NCI-H345 treated with DMSO at 0.1 percent for 48 hours (cell line): ENCODE results near the gene PSME3IP1.
"Not testable (repeated sequence)": the region's sequence is repeated elsewhere in the genome, so short reads cannot be mapped to it uniquely, and the experiment has no call there.

Source experiments
- DNase-seq: peaks from one replicate; lab custom pipeline; 2025; ENCODE audit not compliant: unreplicated experiment; lab: John Stamatoyannopoulos, UW

The PSME3IP1 gene, protein sequence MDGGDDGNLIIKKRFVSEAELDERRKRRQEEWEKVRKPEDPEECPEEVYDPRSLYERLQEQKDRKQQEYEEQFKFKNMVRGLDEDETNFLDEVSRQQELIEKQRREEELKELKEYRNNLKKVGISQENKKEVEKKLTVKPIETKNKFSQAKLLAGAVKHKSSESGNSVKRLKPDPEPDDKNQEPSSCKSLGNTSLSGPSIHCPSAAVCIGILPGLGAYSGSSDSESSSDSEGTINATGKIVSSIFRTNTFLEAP

DNA sequence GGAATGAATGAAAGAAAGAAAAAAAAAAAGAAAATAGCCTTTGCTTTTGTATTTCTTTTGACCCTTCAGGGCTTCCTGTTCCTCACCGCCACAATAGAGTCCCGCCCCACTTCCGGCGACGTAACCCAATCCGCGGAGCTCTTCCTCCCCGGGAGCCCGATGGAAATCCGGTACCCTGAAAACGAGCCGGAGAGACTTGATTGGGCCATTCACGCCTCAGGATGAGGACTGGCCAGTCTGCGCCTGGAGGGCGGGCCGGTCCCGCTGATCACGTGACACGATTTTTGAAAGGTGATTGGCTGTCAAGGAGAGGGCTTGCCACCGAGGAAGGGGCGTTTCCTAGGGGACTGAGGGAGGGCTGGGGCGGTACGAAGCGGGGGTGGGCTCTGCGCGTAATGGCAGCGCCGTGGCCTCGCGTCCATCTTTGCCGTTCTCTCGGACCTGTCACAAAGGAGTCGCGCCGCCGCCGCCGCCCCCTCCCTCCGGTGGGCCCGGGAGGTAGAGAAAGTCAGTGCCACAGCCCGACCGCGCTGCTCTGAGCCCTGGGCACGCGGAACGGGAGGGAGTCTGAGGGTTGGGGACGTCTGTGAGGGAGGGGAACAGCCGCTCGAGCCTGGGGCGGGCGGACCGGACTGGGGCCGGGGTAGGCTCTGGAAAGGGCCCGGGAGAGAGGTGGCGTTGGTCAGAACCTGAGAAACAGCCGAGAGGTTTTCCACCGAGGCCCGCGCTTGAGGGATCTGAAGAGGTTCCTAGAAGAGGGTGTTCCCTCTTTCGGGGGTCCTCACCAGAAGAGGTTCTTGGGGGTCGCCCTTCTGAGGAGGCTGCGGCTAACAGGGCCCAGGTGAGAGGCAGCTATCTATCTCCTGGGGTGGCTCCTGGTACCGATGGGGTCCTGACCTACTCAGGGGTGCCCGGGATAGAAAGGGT, at the start of gene PSME3IP1, which contains the start of gene RSPRY1:
Gene PSME3IP1 (minus strand): TSS at position 95 of the 927 bp plus-strand sequence. CDS start 12,185 bp downstream, outside the sequence.
Gene RSPRY1 (plus strand): TSS at position 385 of the 927 bp plus-strand sequence. CDS start 18,330 bp downstream, outside the sequence.
- DNase-seq: peak; percentile 93

DNA sequence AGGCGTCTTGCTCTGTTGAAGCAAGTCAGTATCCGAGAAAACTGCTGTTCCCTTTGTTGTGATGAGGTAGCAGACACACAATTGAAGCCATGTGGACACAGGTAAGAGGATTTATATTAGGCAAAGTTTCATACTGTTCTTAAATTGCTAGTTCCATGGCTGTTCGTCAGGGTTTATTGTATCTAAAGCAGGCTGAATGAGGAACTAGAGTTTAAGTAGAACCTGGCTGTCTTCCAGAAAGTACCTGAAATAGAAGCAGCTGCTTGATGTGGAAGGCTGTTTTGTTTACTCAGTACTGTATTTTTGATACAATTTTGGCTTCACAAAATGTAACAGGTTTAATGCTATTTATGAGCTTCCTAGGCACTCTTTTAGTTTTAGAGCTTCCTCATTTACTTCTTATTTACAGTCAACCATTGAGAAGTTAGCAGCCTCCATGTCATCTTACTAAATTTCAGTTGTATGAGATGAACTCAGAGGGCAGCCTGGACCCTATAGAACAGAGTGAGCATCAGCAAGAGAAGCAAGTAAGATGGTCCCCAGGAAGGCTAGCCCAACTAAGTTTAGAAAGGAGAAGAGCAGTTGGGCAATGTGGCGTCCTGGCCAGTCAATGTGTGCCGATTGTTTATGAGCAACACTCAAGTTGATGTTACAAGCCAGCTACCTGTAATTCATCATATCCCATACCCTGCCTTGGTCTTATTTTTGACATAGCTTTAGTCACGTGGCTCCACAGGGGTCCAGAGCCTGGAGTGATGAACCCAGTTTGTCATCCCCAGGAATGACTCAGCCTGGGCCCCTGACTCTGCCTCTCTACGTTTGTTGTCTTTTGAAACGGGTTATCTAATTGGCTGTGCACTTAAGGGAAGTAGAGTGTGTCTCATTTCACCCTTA, 49.5 kb upstream of the PSME3IP1 start:
- DNase-seq: peak; percentile 90

GRCh38 chr16:57234707-57235092, 48.9 kb upstream of the PSME3IP1 start:
- DNase-seq: no peak

GRCh38 chr16:57233944-57234706, 48.3 kb upstream of the PSME3IP1 start:
- DNase-seq: no peak

- DNase-seq: no peak
Measured at GRCh38 chr16:57231821-57232350, 46.0 kb upstream of the PSME3IP1 start.

DNA sequence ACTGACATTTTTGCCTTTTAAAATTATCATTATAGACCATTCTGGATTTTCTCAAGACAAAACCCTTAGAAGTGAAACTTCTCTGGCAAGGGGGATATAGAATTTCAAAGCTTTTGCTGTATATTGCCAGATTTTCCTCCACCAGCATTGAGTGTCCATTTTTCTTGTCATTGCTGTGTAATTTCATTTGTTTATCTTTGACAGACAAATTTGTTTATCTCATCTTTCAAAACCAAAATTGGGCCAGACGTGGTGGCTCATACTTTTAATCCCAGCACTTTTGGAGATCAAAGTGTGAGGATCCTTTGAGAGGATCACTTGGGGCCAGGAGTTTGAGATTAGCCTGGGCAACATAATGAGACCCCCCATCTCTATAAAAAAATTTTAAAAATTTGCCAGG, 43.2 kb upstream of the PSME3IP1 start:
- DNase-seq: no peak

GRCh38 chr16:57226701-57227621, 41.1 kb upstream of the PSME3IP1 start:
- no peak for DNase-seq

- no peak for DNase-seq
Measured at GRCh38 chr16:57225978-57226377, 40.1 kb upstream of the PSME3IP1 start.

DNA sequence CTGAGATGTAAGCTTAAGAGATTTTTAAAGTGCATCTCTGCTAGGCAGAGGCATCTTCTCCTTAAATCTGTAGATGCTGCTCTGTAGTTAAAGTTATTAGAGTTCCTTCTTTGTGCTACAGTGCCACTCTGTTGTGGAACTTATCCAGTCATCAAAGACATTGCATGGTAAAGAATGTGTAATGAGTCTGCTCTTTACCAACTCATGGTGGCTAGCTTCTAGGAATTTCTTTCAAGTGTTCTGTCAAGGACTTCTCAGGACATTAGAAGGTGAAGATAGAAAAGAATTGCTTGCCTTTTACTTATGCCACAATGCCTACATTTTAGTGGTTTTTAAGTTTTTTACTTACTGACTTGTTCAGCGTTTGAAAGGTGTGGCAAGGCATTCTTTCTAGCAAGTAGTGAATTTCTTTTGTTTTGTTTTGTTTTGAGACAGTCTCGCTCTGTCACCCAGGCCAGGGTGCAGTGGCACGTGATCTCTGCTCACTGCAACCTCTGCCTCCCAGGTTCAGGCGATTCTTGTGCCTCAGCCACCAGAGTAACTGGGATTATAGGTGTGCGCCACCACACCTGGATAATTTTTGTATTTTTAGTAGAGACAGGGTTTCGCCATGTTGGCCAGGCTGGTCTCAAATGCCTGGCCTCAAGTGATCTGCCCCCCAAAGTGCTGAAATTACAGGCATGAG, 39.0 kb upstream of the PSME3IP1 start:
- no peak for DNase-seq

DNA sequence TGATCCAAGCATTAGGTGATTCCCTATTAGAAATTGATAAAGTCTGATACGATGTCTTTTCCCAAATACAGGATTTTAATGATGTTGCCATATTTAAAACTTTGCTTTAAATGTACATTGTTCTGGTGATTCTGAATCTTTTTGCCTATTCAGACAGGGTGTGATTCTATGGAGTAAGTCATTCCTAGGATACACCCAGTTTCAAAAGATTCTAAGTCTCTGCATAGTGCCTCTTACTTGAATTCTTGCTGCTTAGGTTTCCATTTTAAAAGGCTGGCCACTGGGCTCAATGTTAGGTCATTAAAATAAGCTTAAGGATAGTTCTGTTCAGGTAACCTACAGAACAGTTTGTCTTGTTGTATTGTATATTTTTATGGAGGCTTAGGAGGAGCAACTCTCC, 37.2 kb upstream of the PSME3IP1 start:
- DNase-seq: no peak

DNA sequence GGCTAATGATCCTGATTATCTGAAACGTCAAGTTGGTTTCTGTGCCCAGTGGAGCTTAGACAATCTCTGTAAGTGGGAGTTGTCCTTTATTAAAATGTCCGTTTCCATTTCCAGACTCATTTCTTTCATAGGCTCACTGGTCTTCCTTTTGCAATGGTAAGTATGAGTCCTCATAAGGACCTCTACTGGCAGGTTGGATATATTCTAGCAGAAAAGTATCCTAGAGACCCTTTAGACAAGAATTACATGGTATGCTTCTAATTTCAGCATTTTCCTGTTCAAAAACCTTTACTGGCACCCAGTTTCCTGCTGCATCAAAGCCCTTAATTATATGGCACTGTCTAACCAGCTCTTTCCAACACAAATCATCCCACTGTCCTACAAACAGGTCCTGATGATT, 31.1 kb upstream of the PSME3IP1 start:
- no peak for DNase-seq

DNA sequence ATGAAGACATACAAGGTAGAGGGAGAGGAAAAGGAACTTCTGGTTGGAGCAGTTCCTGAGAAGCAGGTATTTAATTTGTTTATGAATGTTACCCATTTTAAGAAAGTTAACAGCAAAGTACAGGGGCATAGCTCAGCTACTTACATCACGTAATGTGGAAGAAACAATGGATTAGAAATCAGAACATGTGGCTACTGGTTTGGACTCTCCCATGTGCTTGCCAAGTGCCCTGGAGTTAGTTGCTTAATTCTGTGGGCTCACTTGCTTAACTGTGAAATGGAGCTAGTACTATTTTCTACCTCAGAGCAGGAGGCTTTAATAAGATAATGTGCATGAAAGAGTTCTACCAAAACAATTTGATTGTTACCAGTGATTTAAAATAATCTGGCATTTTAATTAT, 27.6 kb upstream of the PSME3IP1 start:
- no peak for DNase-seq

- no peak for DNase-seq
Measured at GRCh38 chr16:57209780-57210179, 23.9 kb upstream of the PSME3IP1 start.

- no peak for DNase-seq
Measured at GRCh38 chr16:57208926-57209325, 23.1 kb upstream of the PSME3IP1 start.

DNA sequence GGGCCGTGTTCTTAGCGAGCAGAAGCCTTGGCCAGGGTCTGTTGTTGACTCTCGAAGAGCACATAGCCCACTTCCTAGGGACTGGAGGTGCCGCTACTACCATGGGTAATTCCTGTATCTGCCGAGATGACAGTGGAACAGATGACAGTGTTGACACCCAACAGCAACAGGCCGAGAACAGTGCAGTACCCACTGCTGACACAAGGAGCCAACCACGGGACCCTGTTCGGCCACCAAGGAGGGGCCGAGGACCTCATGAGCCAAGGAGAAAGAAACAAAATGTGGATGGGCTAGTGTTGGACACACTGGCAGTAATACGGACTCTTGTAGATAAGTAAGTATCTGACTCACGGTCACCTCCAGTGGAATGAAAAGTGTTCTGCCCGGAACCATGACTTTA, 18.8 kb upstream of the PSME3IP1 start:
- no peak for DNase-seq

- no peak for DNase-seq
Measured at GRCh38 chr16:57203451-57203850, 17.6 kb upstream of the PSME3IP1 start.

DNA sequence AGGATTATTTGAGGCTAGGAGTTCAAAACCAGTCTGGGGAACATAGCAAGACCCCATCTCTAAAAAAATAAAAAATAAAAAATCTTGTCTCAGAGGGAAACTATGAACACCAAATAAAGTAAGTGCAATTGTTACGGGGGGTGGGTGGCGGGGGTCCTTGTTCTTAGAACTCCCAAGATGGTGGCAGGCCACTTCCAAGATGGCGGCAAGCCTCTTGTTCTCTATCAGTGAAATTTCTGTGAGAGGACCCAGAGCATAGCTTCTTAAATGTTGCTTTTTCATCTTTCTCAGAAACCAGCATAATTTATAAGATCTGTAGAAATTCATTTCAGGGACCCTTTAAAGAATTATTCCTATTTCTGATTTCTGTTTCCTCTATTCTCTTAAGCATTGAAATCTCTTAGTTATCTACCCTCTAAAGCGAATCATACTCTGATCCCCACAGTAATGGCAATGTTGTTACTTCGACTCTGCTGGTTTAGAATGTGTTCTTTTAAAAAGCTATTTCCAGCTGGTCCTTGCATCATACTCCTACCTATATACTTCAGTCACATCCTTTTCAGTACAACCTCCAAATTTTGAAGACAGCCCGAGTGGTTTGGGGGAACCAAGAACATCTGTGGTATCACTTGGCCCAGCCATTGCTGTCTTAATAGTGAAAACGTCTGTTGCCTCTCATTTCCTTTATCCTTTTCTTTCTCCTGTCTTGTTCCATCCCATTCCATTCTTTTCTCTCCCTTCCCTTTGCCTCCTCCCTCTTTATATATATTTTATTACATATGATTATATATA, 16.5 kb upstream of the PSME3IP1 start:
- no peak for DNase-seq

- not testable (repeated sequence) for DNase-seq
Measured at GRCh38 chr16:57200926-57201325, 15.1 kb upstream of the PSME3IP1 start.
